Measurements from ENCODE around the gene METTL24. TPM values are rescaled to one million over a fixed set of nuclear protein-coding genes. Genes with fewer than 3 reads are reported as not detected.

The METTL24 gene
- total and polyA plus RNA-seq, 2 of the 13 experiments (the other 11 are each of a cell fraction or from before 2014, with no cell fraction given) = not detected

DNA sequence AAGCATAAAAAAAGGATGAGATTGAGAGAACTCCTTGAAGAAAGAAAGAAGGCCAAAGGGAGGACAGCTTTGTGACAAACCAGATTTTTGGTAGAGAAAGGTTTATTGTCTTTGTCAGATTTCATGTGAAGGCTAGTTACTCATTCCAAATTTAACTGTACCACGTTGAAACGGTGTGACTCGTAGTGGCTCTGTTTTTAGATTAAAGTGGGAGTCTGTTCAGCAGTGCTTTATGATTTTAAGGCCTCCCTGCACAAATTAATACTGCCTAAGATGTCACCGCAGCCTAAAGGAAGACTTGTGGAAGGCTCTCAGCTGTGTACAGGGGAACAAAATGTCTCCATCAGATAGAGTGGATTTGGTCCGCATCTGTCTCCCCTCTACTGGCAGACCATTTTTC is 142.0 kb downstream of the METTL24 start (continued):
- TF ChIP-seq, protein P1, sequence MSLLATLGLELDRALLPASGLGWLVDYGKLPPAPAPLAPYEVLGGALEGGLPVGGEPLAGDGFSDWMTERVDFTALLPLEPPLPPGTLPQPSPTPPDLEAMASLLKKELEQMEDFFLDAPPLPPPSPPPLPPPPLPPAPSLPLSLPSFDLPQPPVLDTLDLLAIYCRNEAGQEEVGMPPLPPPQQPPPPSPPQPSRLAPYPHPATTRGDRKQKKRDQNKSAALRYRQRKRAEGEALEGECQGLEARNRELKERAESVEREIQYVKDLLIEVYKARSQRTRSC (CRISPR knock-in tag; IDR thresholded peaks at IDR 0.05; ENCODE audit: low read depth) = no peak

DNA sequence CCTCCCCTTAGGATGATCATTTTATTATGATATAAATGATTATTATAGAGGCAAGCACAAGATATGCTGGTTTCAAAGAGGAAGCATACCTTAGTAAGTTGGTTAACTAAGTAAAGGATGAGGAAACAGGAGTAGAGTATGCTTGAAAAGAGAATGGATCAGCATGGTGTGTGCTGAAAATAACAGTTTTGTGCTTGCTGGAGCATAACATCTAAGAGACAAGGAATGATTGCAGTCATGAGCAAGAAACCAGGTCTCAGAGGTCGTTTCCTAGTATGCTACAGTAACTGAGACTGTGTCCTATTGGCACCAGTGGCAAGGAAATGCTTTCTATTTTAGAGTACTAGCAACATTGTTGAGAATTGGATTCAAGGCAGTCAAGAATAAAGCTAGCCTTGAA is 143.8 kb downstream of the METTL24 start:
- 100% methylated on average over 1 of the region's 1 CpG for WGBS (ENCODE audit: low lambda C conversion rate)
- H4K20me1 ChIP-seq (ENCODE audit: insufficient read depth, low read length) = no peaks in the 10 kb centered on the region; the same call in 1 of the 2 replicates
- H3K4me1 ChIP-seq (ENCODE audit: insufficient read depth, low read length) = no peaks in the 10 kb centered on the region
- ChIA-PET CTCF (ENCODE audit: low intra/inter-chr PET ratio, low total read pairs) (no interaction called here), POLR2A (no interaction called here)
- H3K27me3 ChIP-seq (ENCODE audit: control insufficient read depth in 1 of 2, insufficient read depth in 2 of 2, low read length in 2 of 2) = no peaks in the 10 kb centered on the region
- H2AFZ ChIP-seq (ENCODE audit: low read length) = no peak overlapping the region
- no peak for DNase-seq (ENCODE audit: low spot score)
- no peaks in the 10 kb centered on the region for H3K9me3 ChIP-seq (ENCODE audit: low read length)
- no TSS peak for BruUV-seq (replicated peaks)
- H3K4me2 ChIP-seq (ENCODE audit: low read depth, low read length) = no peak overlapping the region
- TF ChIP-seq, protein P2, sequence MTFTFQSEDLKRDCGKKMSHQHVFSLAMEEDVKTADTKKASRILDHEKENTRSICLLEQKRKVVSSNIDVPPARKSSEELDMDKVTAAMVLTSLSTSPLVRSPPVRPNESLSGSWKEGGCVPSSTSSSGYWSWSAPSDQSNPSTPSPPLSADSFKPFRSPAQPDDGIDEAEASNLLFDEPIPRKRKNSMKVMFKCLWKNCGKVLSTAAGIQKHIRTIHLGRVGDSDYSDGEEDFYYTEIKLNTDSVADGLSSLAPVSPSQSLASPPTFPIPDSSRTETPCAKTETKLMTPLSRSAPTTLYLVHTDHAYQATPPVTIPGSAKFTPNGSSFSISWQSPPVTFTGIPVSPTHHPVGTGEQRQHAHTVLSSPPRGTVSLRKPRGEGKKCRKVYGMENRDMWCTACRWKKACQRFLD (CRISPR knock-in tag; IDR thresholded peaks at IDR 0.05; ENCODE audit: borderline replicate concordance) = no peak
- TF ChIP-seq NFATC3 (CRISPR knock-in tag; IDR thresholded peaks at IDR 0.05) (no peak), CBX1 (IDR thresholded peaks at IDR 0.05; ENCODE audit: low read depth) (no peak), THAP11 (CRISPR knock-in tag; IDR thresholded peaks at IDR 0.05) (no peak), NR2F1 (CRISPR knock-in tag; IDR thresholded peaks at IDR 0.05) (no peak), EEA1 (CRISPR knock-in tag; IDR thresholded peaks at IDR 0.05; ENCODE audit: borderline replicate concordance) (no peak), ZNF766 (CRISPR knock-in tag; IDR thresholded peaks at IDR 0.05; ENCODE audit: borderline replicate concordance) (no peak)
- TF ChIP-seq, protein P3, sequence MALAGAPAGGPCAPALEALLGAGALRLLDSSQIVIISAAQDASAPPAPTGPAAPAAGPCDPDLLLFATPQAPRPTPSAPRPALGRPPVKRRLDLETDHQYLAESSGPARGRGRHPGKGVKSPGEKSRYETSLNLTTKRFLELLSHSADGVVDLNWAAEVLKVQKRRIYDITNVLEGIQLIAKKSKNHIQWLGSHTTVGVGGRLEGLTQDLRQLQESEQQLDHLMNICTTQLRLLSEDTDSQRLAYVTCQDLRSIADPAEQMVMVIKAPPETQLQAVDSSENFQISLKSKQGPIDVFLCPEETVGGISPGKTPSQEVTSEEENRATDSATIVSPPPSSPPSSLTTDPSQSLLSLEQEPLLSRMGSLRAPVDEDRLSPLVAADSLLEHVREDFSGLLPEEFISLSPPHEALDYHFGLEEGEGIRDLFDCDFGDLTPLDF (CRISPR knock-in tag; IDR thresholded peaks at IDR 0.05) = no peak
- TF ChIP-seq, protein P4, sequence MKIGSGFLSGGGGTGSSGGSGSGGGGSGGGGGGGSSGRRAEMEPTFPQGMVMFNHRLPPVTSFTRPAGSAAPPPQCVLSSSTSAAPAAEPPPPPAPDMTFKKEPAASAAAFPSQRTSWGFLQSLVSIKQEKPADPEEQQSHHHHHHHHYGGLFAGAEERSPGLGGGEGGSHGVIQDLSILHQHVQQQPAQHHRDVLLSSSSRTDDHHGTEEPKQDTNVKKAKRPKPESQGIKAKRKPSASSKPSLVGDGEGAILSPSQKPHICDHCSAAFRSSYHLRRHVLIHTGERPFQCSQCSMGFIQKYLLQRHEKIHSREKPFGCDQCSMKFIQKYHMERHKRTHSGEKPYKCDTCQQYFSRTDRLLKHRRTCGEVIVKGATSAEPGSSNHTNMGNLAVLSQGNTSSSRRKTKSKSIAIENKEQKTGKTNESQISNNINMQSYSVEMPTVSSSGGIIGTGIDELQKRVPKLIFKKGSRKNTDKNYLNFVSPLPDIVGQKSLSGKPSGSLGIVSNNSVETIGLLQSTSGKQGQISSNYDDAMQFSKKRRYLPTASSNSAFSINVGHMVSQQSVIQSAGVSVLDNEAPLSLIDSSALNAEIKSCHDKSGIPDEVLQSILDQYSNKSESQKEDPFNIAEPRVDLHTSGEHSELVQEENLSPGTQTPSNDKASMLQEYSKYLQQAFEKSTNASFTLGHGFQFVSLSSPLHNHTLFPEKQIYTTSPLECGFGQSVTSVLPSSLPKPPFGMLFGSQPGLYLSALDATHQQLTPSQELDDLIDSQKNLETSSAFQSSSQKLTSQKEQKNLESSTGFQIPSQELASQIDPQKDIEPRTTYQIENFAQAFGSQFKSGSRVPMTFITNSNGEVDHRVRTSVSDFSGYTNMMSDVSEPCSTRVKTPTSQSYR (CRISPR knock-in tag; IDR thresholded peaks at IDR 0.05; ENCODE audit: borderline replicate concordance) = no peak
- H3K79me2 ChIP-seq (ENCODE audit: insufficient read depth, low read length) = no peaks in the 10 kb centered on the region
- no peak for ATAC-seq
- no peak overlapping the region for H3K27ac ChIP-seq (ENCODE audit: extremely low read length, insufficient read depth, low read length)
- no peak overlapping the region for H3K4me3 ChIP-seq (replicated peaks in 1 of 3; ENCODE audit: insufficient read depth in 1 of 3, low read depth in 2 of 3, low read length in 3 of 3)
- no peak overlapping the region for H3K9ac ChIP-seq (ENCODE audit: insufficient read depth, low read depth, low read length)
- peaks cover 11 to 63% of the 10 kb centered on the region in 2 experiments for H3K36me3 ChIP-seq (replicated peaks in 1 of 2; ENCODE audit: control insufficient read depth in 1 of 2, insufficient read depth in 2 of 2, low read length in 2 of 2)
- no peak for FAIRE-seq
- in situ Hi-C loops (cut with HindIII; ENCODE audit: extremely low pct_ligation_motif_present, low pct_unique_long_range_greater_than_20kb) = no loop called here
- intact Hi-C loops (cut with micrococcal nuclease; ENCODE audit: unreplicated experiment) = no loop called here

Data from HepG2 (cell line).